Measurements from ENCODE around the gene CNPY1. TPM values are rescaled to one million over a fixed set of nuclear protein-coding genes. Genes with fewer than 3 reads are reported as not detected.

The CNPY1 gene
- total and polyA plus RNA-seq, 2 donors (not counting 1 experiment from before 2014, with no cell fraction given) = not detected

DNA sequence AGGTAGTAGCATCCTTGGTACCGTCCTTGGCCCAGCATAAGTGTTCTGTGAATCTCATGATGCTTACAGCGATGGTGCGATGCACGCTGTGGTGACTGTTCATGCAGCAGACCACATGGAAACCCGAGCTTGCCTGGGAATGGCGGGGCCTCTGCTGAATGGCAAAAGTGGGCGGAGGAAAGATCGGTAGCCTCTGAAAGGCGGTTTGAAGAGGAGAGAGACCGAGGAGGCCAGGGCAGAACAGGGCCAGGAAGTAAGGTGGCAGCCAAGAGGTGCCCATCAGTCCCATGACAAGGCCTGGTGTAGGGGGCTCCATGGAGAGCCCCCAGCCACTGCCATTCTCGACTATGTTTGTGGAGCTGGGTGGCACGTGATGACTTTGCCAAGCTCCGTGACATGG is 33.2 kb upstream of the CNPY1 start:
- Histone ChIP-seq H3K36me3 (ENCODE audit: control insufficient read depth, insufficient read depth, low read length) (no peaks in the 10 kb centered on the region), H3K27me3 (ENCODE audit: control insufficient read depth, insufficient read depth, low read length) (no peaks in the 10 kb centered on the region), H3K4me2 (ENCODE audit: extremely low read depth, insufficient read depth, low read length) (no peak overlapping the region), H2AFZ (ENCODE audit: low read length) (no peak overlapping the region), H3K4me1 (ENCODE audit: control insufficient read depth, extremely low read depth, insufficient read depth, low read length) (no peaks in the 10 kb centered on the region), H3K27ac (ENCODE audit: insufficient read depth, low read length) (no peak overlapping the region), H3K9ac (ENCODE audit: insufficient read depth, low read length) (no peak overlapping the region), H4K20me1 (ENCODE audit: control insufficient read depth, extremely low read depth, insufficient read depth, low read length) (no peaks in the 10 kb centered on the region), H3K4me3 (replicated peaks in 1 of 4; ENCODE audit: control extremely low read depth in 1 of 4, insufficient read depth in 1 of 4, low read depth in 3 of 4, low read length in 4 of 4) (no peak overlapping the region), H3K9me3 (ENCODE audit: control insufficient read depth, insufficient read depth, low read depth, low read length) (no peaks in the 10 kb centered on the region), H3K79me2 (ENCODE audit: control insufficient read depth, insufficient read depth, low read length) (no peaks in the 10 kb centered on the region)
- DNase-seq (ENCODE audit: low read depth in 2 of 2) = no peak
- no peak for TF ChIP-seq EZH2 (IDR thresholded peaks at IDR 0.05; ENCODE audit: low read length, missing control alignments)
- TF ChIP-seq, protein P1, sequence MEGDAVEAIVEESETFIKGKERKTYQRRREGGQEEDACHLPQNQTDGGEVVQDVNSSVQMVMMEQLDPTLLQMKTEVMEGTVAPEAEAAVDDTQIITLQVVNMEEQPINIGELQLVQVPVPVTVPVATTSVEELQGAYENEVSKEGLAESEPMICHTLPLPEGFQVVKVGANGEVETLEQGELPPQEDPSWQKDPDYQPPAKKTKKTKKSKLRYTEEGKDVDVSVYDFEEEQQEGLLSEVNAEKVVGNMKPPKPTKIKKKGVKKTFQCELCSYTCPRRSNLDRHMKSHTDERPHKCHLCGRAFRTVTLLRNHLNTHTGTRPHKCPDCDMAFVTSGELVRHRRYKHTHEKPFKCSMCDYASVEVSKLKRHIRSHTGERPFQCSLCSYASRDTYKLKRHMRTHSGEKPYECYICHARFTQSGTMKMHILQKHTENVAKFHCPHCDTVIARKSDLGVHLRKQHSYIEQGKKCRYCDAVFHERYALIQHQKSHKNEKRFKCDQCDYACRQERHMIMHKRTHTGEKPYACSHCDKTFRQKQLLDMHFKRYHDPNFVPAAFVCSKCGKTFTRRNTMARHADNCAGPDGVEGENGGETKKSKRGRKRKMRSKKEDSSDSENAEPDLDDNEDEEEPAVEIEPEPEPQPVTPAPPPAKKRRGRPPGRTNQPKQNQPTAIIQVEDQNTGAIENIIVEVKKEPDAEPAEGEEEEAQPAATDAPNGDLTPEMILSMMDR (conservative IDR thresholded peaks at IDR 0.05 in 1 of 2, IDR thresholded peaks at IDR 0.05 in 1 of 2; ENCODE audit: low read depth in 1 of 2, low read length in 2 of 2) = no peak

DNA sequence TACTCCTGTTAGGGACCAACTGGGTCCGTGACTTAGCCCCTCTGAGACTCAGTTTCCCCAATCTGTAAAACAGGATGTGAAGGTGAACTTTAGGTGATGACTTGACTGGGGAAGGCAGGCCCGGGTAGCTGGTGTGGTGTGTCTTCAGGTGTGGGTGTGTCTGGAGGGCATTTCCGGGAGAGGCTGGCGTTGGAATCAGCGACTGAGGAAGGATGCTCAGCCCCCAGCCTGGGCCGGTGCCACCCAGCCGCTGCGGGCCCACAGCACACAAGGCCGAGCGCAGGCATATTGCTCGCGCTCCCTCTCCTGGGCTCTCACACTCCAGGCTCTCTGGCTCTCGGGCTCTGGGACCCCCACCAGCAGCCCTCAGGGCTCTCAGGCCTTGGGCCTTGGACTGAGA is 31.7 kb upstream of the CNPY1 start:
- no peaks in the 10 kb centered on the region for H3K27me3 ChIP-seq (ENCODE audit: control insufficient read depth, insufficient read depth, low read length)
- H3K9ac ChIP-seq (ENCODE audit: insufficient read depth, low read length) = no peak overlapping the region
- no peak overlapping the region for H3K27ac ChIP-seq (ENCODE audit: insufficient read depth, low read length)
- H2AFZ ChIP-seq (ENCODE audit: low read length) = no peak overlapping the region
- no peak for DNase-seq (ENCODE audit: low read depth in 2 of 2)
- H3K4me1 ChIP-seq (ENCODE audit: control insufficient read depth, extremely low read depth, insufficient read depth, low read length) = no peaks in the 10 kb centered on the region
- no peaks in the 10 kb centered on the region for H3K36me3 ChIP-seq (ENCODE audit: control insufficient read depth, insufficient read depth, low read length)
- no peaks in the 10 kb centered on the region for H3K79me2 ChIP-seq (ENCODE audit: control insufficient read depth, insufficient read depth, low read length)
- no peak overlapping the region for H3K4me3 ChIP-seq (replicated peaks in 1 of 4; ENCODE audit: control extremely low read depth in 1 of 4, insufficient read depth in 1 of 4, low read depth in 3 of 4, low read length in 4 of 4)
- H4K20me1 ChIP-seq (ENCODE audit: control insufficient read depth, extremely low read depth, insufficient read depth, low read length) = no peaks in the 10 kb centered on the region
- H3K4me2 ChIP-seq (ENCODE audit: extremely low read depth, insufficient read depth, low read length) = no peak overlapping the region
- H3K9me3 ChIP-seq (ENCODE audit: control insufficient read depth, insufficient read depth, low read depth, low read length) = no peaks in the 10 kb centered on the region
- TF ChIP-seq EZH2 (IDR thresholded peaks at IDR 0.05; ENCODE audit: low read length, missing control alignments) = no peak
- TF ChIP-seq, protein P1 (conservative IDR thresholded peaks at IDR 0.05 in 1 of 2, IDR thresholded peaks at IDR 0.05 in 1 of 2; ENCODE audit: low read depth in 1 of 2, low read length in 2 of 2) = no peak

DNA sequence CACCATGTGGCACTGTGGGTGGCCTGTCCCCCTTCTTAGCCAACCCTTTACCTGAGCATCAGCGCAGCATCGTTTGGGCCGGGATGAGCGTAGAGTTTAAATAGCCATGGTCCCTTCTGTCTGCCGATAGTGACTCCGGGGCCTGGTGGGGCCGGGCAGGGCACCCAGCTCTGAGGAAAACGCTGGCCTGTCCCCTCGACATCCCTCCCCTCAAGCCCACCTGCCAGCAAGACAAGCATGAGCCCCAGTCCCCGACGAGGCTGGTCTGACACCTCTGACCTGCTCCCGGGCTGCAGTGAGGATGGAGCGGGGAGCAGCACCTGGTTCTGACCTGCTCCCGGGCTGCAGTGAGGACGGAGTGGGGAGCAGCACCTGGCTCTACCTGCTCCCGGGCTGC is 31.1 kb upstream of the CNPY1 start:
- Histone ChIP-seq H3K36me3 (ENCODE audit: control insufficient read depth, insufficient read depth, low read length) (no peaks in the 10 kb centered on the region), H3K27me3 (ENCODE audit: control insufficient read depth, insufficient read depth, low read length) (no peaks in the 10 kb centered on the region), H3K79me2 (ENCODE audit: control insufficient read depth, insufficient read depth, low read length) (no peaks in the 10 kb centered on the region), H3K27ac (ENCODE audit: insufficient read depth, low read length) (no peak overlapping the region), H3K9ac (ENCODE audit: insufficient read depth, low read length) (no peak overlapping the region), H3K4me2 (ENCODE audit: extremely low read depth, insufficient read depth, low read length) (no peak overlapping the region), H4K20me1 (ENCODE audit: control insufficient read depth, extremely low read depth, insufficient read depth, low read length) (no peaks in the 10 kb centered on the region), H3K9me3 (ENCODE audit: control insufficient read depth, insufficient read depth, low read depth, low read length) (no peaks in the 10 kb centered on the region), H3K4me3 (replicated peaks in 1 of 4; ENCODE audit: control extremely low read depth in 1 of 4, insufficient read depth in 1 of 4, low read depth in 3 of 4, low read length in 4 of 4) (no peak overlapping the region), H3K4me1 (ENCODE audit: control insufficient read depth, extremely low read depth, insufficient read depth, low read length) (no peaks in the 10 kb centered on the region), H2AFZ (ENCODE audit: low read length) (no peak overlapping the region)
- no peak for DNase-seq (ENCODE audit: low read depth in 2 of 2)
- no peak for TF ChIP-seq EZH2 (IDR thresholded peaks at IDR 0.05; ENCODE audit: low read length, missing control alignments)
- TF ChIP-seq, protein P1 (conservative IDR thresholded peaks at IDR 0.05 in 1 of 2, IDR thresholded peaks at IDR 0.05 in 1 of 2; ENCODE audit: low read depth in 1 of 2, low read length in 2 of 2) = no peak

Data from fibroblast of lung (primary cell).